Measurements from ENCODE around the gene TMED3. TPM values are rescaled to one million over a fixed set of nuclear protein-coding genes. Genes with fewer than 3 reads are reported as not detected.

Gene TMED3
- total and polyA plus RNA-seq, 2 experiments from 2014 or later, result 178 to 204 TPM

DNA sequence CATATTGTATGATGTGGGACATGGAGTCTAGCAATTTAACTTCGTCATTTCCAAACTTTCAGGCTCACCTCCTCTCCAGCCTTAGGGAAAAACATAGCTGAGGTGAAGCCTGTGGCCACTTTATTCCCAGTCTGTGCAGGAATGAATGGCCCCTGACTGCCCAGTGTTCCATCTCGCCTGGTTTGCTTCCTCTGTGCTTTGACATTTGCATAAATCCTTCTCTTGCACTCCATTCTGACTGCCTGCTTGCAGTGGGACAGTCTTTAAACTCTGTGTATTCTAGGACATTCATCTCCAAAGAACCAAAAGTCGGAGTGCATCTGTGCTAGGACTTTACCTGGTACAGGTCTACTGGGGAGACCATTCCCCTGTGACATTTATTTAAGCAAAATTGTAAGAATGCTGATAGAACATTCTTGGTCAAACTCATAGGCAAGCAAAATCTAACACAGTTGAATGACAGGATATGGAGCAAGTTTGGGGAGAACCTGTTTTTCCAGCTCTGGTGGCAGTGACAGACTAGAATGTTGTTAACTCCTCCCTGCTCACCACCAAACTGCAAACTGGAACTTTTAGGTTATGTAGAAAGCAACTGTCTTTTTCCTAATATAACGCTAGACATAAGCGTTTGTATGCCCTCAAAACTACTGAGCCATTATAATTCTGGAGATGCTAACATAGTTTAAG lies 22.1 kb downstream of the TMED3 start:
- H3K27ac ChIP-seq, result no peak overlapping the region
- H3K4me2 ChIP-seq, result no peak overlapping the region

DNA sequence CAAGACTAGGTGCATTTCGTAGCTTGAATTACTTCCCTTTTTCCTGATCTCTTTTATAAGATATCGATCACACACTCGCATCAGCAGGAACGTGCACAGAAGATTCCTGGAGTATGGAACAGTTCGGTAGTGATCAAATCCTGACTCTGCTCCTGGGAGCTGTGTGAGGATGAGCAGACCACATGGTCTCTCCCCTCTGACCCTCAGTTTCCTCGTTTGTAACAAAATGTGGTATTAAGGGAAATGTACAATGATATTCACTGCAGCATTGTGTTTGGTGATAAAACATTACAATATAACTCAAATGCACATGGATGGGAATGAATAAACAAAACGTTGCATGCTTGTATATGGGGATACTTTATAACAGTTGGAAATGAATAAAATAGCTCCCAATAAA lies 26.7 kb downstream of the TMED3 start:
- Histone ChIP-seq H3K9me2 (replicated peaks; ENCODE audit: insufficient read depth) (no peaks in the 10 kb centered on the region), H3K4me1 (ENCODE audit: insufficient read depth) (no peaks in the 10 kb centered on the region), H3K36me3 (replicated peaks; ENCODE audit: insufficient read depth, low read depth) (no peaks in the 10 kb centered on the region), H3K4me2 (no peak overlapping the region), H3K79me2 (no peaks in the 10 kb centered on the region), H2AFZ (no peak overlapping the region), H3K9me3 (ENCODE audit: low read depth) (no peaks in the 10 kb centered on the region), H3K27me3 (no peaks in the 10 kb centered on the region), H4K20me1 (ENCODE audit: insufficient read depth, poor library complexity, severe bottlenecking) (no peaks in the 10 kb centered on the region), H3K27ac (no peak overlapping the region), H3K4me3 (no peak overlapping the region)
- TF ChIP-seq EZH2phosphoT487 (IDR thresholded peaks at IDR 0.05; ENCODE audit: low read depth, severe bottlenecking, unreplicated experiment) (no peak), EZH2 (IDR thresholded peaks at IDR 0.05; ENCODE audit: borderline replicate concordance) (no peak)
- TF ChIP-seq, protein P1, sequence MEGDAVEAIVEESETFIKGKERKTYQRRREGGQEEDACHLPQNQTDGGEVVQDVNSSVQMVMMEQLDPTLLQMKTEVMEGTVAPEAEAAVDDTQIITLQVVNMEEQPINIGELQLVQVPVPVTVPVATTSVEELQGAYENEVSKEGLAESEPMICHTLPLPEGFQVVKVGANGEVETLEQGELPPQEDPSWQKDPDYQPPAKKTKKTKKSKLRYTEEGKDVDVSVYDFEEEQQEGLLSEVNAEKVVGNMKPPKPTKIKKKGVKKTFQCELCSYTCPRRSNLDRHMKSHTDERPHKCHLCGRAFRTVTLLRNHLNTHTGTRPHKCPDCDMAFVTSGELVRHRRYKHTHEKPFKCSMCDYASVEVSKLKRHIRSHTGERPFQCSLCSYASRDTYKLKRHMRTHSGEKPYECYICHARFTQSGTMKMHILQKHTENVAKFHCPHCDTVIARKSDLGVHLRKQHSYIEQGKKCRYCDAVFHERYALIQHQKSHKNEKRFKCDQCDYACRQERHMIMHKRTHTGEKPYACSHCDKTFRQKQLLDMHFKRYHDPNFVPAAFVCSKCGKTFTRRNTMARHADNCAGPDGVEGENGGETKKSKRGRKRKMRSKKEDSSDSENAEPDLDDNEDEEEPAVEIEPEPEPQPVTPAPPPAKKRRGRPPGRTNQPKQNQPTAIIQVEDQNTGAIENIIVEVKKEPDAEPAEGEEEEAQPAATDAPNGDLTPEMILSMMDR (IDR thresholded peaks at IDR 0.05; ENCODE audit: poor library complexity), result no peak
- no peak for DNase-seq (ENCODE audit: low spot score)
- 82% methylated on average over 7 of the region's 7 CpGs for WGBS (ENCODE audit: low lambda C conversion rate, missing lambda C conversion rate)

More for the DNA sequence above, 22.1 kb downstream of the TMED3 start:
- H3K9me2 ChIP-seq (replicated peaks; ENCODE audit: insufficient read depth), result no peaks in the 10 kb centered on the region
- H3K36me3 ChIP-seq (replicated peaks; ENCODE audit: insufficient read depth, low read depth), result no peaks in the 10 kb centered on the region
- H3K27me3 ChIP-seq, result no peaks in the 10 kb centered on the region
- peak; percentile 9 for DNase-seq (ENCODE audit: low spot score)
- no peaks in the 10 kb centered on the region for H3K79me2 ChIP-seq
- no peaks in the 10 kb centered on the region for H3K4me1 ChIP-seq (ENCODE audit: insufficient read depth)
- H3K9me3 ChIP-seq (ENCODE audit: low read depth), result no peaks in the 10 kb centered on the region
- no peak for TF ChIP-seq EZH2phosphoT487 (IDR thresholded peaks at IDR 0.05; ENCODE audit: low read depth, severe bottlenecking, unreplicated experiment)
- TF ChIP-seq EZH2 (IDR thresholded peaks at IDR 0.05; ENCODE audit: borderline replicate concordance), result no peak
- TF ChIP-seq, protein P1 (IDR thresholded peaks at IDR 0.05; ENCODE audit: poor library complexity), result no peak
- no peaks in the 10 kb centered on the region for H4K20me1 ChIP-seq (ENCODE audit: insufficient read depth, poor library complexity, severe bottlenecking)
- no peak overlapping the region for H2AFZ ChIP-seq
- no peak overlapping the region for H3K4me3 ChIP-seq
- WGBS (ENCODE audit: low lambda C conversion rate, missing lambda C conversion rate), result 77% methylated on average over 5 of the region's 5 CpGs

DNA sequence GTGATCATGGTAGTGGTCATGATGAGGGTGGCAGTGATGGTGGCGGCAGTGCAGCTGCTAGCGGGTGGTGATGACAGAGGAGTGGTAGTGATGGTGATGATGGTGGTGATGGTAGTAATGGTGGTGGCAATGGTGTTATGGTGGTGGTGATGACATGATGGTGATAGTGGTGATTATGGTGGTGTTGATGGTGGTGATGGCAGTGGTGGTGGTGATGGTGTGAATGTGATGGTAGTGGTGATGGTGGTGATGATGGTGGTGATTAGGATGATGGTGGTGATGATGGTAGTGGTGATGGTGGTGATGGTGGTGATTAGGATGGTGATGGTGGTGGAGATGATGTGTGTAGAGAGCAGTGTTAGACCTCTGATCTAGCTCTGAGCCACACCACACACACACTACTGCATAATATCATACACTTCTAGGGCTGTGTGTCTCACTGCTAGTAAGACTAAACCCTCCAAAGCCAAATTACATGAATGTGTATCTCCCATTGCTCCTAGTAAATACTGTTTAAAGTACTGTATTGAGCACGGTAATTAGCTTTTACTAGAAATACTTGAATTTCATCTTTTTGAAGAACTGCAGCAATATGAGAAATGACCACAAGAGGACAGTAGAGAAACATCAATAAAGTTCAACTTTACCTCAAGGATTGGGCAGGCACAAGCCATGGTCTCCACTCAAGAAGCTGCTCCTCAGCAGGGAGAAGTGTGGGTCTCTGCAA lies 28.8 kb downstream of the TMED3 start:
- peak; percentile 68 for DNase-seq (ENCODE audit: low spot score)
- no peak overlapping the region for H3K27ac ChIP-seq
- no peak overlapping the region for H2AFZ ChIP-seq
- WGBS (ENCODE audit: low lambda C conversion rate, missing lambda C conversion rate), result 77% methylated on average over 3 of the region's 3 CpGs
- no peaks in the 10 kb centered on the region for H3K79me2 ChIP-seq
- no peaks in the 10 kb centered on the region for H4K20me1 ChIP-seq (ENCODE audit: insufficient read depth, poor library complexity, severe bottlenecking)
- H3K4me1 ChIP-seq (ENCODE audit: insufficient read depth), result no peaks in the 10 kb centered on the region
- no peaks in the 10 kb centered on the region for H3K36me3 ChIP-seq (replicated peaks; ENCODE audit: insufficient read depth, low read depth)
- H3K27me3 ChIP-seq, result no peaks in the 10 kb centered on the region
- H3K4me2 ChIP-seq, result no peak overlapping the region
- no peak overlapping the region for H3K4me3 ChIP-seq
- H3K9me2 ChIP-seq (replicated peaks; ENCODE audit: insufficient read depth), result no peaks in the 10 kb centered on the region
- no peak for TF ChIP-seq EZH2 (IDR thresholded peaks at IDR 0.05; ENCODE audit: borderline replicate concordance)
- TF ChIP-seq, protein P1 (IDR thresholded peaks at IDR 0.05; ENCODE audit: poor library complexity), result peak; percentile 73
- H3K9me3 ChIP-seq (ENCODE audit: low read depth), result no peaks in the 10 kb centered on the region

All from hepatocyte (in vitro differentiated cells).